Activated naive CD4-positive, alpha-beta T cell treated with anti-CD3 and anti-CD28 coated beads for 36 hours (primary cell): Measurements from ENCODE around the gene PALM3. TPM values are rescaled to one million over a fixed set of nuclear protein-coding genes. Genes with fewer than 3 reads are reported as not detected.

Source experiments
- CTCF ChIA-PET: fragments of 350-600 bp; sonication (Branson Sonifier 250); formaldehyde crosslinking; loops from one replicate; lab custom pipeline; 2021; ENCODE audit warnings: antibody characterized with exemption; lab: Charles Lee
- DNase-seq: peaks from one replicate; pipeline ENCODE4 v3.0.0-alpha.2; 2020
- H3K27ac Mint-ChIP-seq: one replicate; pipeline ENCODE4 v1.8.0; 2021; ENCODE audit warnings: mild to moderate bottlenecking, mixed read lengths
- H3K27me3 Mint-ChIP-seq: one replicate; pipeline ENCODE4 v1.8.0; 2021; ENCODE audit warnings: low read depth, mixed read lengths
- H3K36me3 Mint-ChIP-seq: one replicate; pipeline ENCODE4 v1.8.0; 2021; ENCODE audit warnings: low read depth, mixed read lengths
- H3K4me1 Mint-ChIP-seq: one replicate; pipeline ENCODE4 v1.8.0; 2021; ENCODE audit warnings: low read depth, mixed read lengths
- H3K4me3 Mint-ChIP-seq: one replicate; pipeline ENCODE4 v1.8.0; 2021; ENCODE audit warnings: mild to moderate bottlenecking, moderate library complexity, mixed read lengths
- H3K9me3 Mint-ChIP-seq: one replicate; pipeline ENCODE4 v1.8.0; 2021; ENCODE audit warnings: mixed read lengths
- intact Hi-C: fragments of 100-400 bp; cut with micrococcal nuclease; formaldehyde crosslinking; loops from one replicate; pipeline ENCODE4 v1.15.1; 2023
- total RNA-seq, 2 experiments: library from RNA; stranded (reverse); gene quantifications; one replicate each; pipeline ENCODE4 v1.2.3, GENCODE V29; 2021

Gene PALM3, protein sequence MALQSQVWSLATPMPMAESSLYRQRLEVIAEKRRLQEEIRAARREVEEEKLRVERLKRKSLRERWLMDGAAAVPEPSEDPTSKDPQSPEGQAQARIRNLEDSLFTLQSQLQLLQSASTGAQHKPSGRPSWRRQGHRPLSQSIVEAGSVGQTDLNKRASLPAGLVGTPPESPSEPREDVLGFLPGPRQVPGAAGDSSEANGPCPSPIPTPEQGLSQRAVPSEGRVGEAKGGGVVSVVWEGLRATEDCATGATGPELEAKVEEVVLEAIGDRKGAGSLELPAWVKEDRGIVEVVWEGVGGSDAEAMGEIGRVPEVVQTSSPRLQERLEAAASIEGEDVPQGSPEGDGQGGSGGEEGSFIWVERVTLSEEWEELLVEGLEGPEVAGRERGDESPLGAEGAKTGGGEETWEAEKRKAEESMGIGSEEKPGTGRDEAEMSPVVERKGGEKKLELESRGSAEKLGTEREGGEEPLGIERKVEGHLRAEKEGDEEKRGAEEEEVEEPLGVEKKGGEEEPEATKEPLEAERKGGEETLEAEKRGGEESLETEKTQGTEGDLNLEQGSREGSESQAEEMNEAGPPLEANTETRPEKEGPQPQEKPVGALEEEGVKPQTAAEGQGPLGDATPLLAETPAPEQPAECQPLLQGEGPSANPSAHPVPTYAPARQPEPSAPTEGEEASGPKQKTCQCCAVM
- not detected for total RNA-seq

DNA sequence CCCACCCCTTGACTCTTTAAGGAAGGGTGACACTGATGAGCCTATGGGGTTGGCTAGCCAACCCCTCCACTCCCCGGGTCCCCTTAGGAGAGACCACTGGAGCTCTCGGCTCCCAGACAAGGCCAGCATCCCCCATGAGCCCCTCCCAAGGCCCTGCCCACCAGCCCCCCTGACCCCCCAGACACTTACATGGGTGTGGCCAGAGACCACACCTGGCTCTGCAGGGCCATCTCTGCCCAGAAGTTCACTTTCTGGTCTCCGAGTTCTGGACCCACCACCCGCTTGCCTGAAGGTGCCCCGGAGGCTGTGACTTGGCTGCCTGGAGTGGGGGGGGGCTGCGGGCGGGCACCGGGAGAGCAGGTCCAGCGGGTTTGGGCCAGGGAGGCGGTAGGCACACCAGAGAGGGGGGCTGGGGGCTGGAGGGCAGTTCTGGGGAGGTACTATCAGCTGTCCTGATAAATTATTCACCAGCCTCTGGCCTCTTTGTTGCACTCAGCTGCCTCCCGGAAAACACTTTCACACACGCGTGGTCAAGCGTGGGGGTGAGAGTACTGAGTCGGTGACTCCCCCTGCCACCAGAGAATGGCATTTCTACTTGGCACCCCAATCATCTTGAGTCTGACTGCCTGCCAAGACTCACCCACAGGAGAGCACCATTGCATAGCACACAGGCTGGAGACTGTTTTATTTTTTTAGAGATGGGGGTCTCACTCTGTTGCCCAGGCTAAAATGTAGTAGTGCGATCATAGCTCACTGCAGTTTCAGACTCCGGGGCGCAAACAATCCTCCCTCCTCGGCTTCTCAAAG lies at the start of gene PALM3:
TSS of gene PALM3 (minus strand) at position 326 of the 807 bp plus-strand sequence. CDS start at position 230, 96 bp downstream.
- no peak for DNase-seq
- no peak within 1 kb of the TSS for H3K27ac Mint-ChIP-seq
- H3K9me3 Mint-ChIP-seq, result no peaks in the 10 kb centered on the region
- H3K27me3 Mint-ChIP-seq, result peaks cover 34% of the 10 kb centered on the region
- CTCF ChIA-PET, result interaction anchor here (1.2 kb wide), 1 partner anchor 10 kb away, joined by 3 read pairs; no protein-coding TSS in a partner anchor
- no peak within 1 kb of the TSS for H3K4me3 Mint-ChIP-seq
- H3K4me1 Mint-ChIP-seq, result peaks cover 17% of the 10 kb centered on the region
- intact Hi-C loops, result no loop called here
- no peaks in the 10 kb centered on the region for H3K36me3 Mint-ChIP-seq

DNA sequence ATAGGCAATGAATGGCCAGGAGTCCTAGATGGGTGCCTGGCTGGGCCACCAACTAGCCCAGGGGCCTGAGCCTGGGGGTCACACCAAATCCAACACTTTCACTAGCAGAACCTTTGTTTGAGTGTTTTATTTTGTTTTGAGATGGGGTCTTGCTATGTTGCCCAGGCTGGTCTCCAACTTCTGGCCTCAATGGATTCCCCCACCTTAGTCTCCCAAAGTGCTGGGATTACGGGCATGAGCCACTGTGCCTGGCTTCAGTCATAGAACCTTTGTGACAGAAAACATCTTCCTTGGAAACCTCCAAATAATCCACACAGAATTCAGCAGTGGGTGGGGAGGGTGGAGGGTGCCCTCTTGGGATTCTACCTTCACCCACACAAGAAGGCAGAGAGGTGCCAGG lies 49.6 kb upstream of the PALM3 start:
- no peaks in the 10 kb centered on the region for H3K27me3 Mint-ChIP-seq
- no peak for DNase-seq
- no peaks in the 10 kb centered on the region for H3K9me3 Mint-ChIP-seq
- H3K27ac Mint-ChIP-seq, result no peak overlapping the region
- H3K4me1 Mint-ChIP-seq, result peaks cover 40% of the 10 kb centered on the region
- intact Hi-C loops, result no loop called here
- H3K36me3 Mint-ChIP-seq, result no peaks in the 10 kb centered on the region
- H3K4me3 Mint-ChIP-seq, result no peak overlapping the region
- CTCF ChIA-PET, result interaction anchor here (1.5 kb wide), 1 partner anchor 12 kb away, joined by 4 read pairs; no protein-coding TSS in a partner anchor

DNA sequence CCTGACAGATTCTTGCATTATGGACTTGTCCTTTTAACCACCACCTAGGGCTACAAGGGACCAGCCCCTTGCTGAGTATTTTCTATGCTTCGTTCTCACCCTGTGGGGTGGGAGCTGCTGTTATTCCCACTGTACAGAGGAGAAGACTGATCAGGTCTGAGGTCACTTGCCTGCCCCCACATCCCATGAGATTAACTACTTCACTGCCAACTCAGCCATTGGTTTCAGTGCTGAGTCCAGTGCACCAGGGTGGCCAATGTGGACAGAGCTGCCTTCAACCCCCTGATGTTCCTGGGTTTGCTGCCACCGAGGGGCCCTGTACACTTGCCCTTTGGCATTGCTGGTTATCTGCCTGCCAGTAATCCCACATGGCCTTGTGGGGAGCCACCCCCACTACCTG lies 48.8 kb upstream of the PALM3 start:
- intact Hi-C loops, result no loop called here

DNA sequence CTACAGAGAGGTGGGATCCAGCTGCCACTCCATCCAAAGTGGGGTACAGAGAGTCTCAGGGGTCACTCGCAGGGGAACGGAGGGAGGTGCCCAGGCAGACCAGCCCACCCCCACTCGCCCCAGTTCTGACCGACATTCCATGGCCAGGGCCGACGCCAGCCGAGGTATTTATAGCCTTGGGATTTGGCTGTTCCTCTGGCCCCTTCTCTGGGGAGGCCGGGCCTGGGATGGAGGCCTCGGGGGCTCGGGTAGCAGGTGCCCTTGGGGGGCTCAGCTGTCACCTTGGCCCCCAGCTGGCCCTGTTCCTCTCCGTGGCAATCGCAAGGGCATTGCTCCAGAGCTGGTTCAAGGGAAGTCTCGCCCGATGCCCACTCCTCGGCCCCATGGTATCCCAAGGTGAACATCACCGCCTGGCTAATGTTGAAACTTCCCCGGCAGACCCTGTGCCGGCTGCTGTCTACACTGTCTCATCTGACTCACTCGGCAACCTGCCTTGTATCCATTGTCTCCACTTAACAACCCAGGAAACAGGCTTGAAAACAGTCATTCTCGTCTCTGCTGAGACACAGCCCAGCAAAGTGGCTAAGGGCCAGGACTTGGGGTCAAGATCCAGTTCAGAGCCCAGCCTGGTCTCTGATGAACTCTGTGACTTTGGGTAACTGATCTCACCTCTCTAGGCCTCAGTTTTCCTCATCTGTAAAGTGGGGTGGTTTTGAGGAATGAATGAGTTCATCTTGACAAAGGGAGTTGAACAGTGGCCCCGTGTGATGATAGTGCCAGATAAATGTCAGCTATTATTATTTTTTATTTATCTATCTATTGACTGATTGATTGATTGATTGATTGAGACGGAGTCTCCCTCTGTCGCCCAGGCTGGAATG lies 45.9 kb upstream of the PALM3 start:
- intact Hi-C loops, result no loop called here
- Mint-ChIP-seq H3K27ac (no peak overlapping the region), H3K36me3 (peaks cover 2% of the 10 kb centered on the region), H3K27me3 (no peaks in the 10 kb centered on the region), H3K4me1 (peaks cover 12% of the 10 kb centered on the region), H3K9me3 (no peaks in the 10 kb centered on the region), H3K4me3 (no peak overlapping the region)
- CTCF ChIA-PET, result interaction anchor here (0.6 to 1.6 kb wide), 3 partner anchors 15 to 246 kb away, joined by 4 to 7 read pairs (median 6); partner anchors contain the start of gene ASF1B
- no peak for DNase-seq

More for the DNA sequence above, 48.8 kb upstream of the PALM3 start:
- Mint-ChIP-seq H3K27ac (no peak overlapping the region), H3K36me3 (peaks cover 1% of the 10 kb centered on the region), H3K27me3 (no peaks in the 10 kb centered on the region), H3K9me3 (no peaks in the 10 kb centered on the region), H3K4me3 (no peak overlapping the region), H3K4me1 (peaks cover 31% of the 10 kb centered on the region)
- no peak for DNase-seq
- CTCF ChIA-PET, result interaction anchor here (1.2 kb wide), 1 partner anchor 62 kb away, joined by 3 read pairs; no protein-coding TSS in a partner anchor

DNA sequence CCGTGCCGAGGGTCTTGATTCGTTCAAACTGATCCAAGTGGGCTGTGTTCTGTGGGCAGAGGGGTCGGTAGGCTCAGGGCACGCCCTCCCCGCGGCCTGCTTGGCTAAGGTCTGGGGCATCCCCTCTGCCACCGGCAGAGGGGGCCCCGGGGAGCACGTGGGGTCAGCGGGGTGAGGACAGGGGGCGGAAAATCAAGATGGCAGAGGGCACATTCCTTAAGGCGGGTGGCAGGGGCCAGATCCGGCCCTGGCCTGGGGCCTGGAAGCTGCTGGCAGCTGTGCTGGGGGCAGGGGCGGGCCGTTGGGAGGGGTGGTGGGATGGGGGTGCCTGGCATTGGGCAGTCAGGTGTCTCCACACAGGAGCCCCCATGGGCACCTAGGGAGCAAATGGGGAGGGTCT lies 45.0 kb upstream of the PALM3 start:
- H3K27ac Mint-ChIP-seq, result no peak overlapping the region
- peaks cover 4% of the 10 kb centered on the region for H3K4me1 Mint-ChIP-seq
- intact Hi-C loops, result no loop called here
- no peaks in the 10 kb centered on the region for H3K27me3 Mint-ChIP-seq
- CTCF ChIA-PET, result interaction anchor here (1.6 kb wide), 1 partner anchor 30 kb away, joined by 6 read pairs; the partner anchor contains the start of gene ASF1B
- no peak overlapping the region for H3K4me3 Mint-ChIP-seq
- peaks cover 2% of the 10 kb centered on the region for H3K36me3 Mint-ChIP-seq
- no peaks in the 10 kb centered on the region for H3K9me3 Mint-ChIP-seq
- no peak for DNase-seq

DNA sequence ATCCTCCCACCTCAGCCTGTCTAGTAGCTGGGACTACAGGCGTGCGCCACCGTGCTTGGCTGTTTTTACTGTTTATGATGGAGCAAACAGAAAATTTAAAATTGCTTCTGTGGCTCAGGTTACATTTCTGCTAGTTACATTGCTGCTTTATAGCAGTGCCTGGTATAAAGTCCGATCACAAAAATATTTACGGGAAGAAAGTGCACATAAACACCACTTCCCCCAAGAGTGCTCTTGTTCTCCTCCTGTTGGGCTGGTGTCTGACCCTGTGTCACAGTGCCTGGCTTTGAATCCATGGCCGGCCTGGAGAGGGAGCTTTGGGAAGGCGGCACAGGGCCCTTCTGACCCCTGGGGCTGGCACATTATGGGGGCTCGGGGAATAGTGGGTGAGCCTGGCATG lies 43.8 kb upstream of the PALM3 start:
- no peak for DNase-seq
- H3K9me3 Mint-ChIP-seq, result no peaks in the 10 kb centered on the region
- CTCF ChIA-PET, result interaction anchor here (1.2 kb wide), 1 partner anchor 9 kb away, joined by 3 read pairs; no protein-coding TSS in a partner anchor
- no peaks in the 10 kb centered on the region for H3K27me3 Mint-ChIP-seq
- H3K36me3 Mint-ChIP-seq, result peaks cover 3% of the 10 kb centered on the region
- H3K4me1 Mint-ChIP-seq, result no peaks in the 10 kb centered on the region
- H3K4me3 Mint-ChIP-seq, result no peak overlapping the region
- H3K27ac Mint-ChIP-seq, result no peak overlapping the region
- intact Hi-C loops, result no loop called here

DNA sequence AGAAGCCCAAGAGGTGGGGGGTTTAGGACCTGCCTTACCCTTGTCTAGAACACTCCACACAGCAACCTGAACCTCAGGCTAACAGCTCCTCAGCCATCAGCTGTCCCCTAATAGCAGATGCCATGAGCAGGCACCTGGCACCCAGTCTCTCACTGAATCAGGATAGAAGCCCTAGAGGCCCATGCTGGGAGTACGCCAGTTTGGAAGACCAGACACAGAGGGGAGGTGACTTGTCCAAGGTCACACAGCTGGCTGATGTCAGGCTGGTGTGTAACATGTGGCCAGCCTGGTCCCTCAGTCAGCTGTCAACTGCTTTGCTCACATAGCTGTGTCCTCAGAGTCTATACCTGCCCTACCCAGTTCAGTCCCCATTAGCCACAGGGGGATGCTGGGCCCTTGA lies 41.4 kb upstream of the PALM3 start:
- no peak for DNase-seq
- CTCF ChIA-PET, result no interaction called here
- intact Hi-C loops, result no loop called here
- Mint-ChIP-seq H3K36me3 (peaks cover 4% of the 10 kb centered on the region), H3K4me3 (no peak overlapping the region), H3K4me1 (no peaks in the 10 kb centered on the region), H3K9me3 (no peaks in the 10 kb centered on the region), H3K27me3 (no peaks in the 10 kb centered on the region), H3K27ac (no peak overlapping the region)

DNA sequence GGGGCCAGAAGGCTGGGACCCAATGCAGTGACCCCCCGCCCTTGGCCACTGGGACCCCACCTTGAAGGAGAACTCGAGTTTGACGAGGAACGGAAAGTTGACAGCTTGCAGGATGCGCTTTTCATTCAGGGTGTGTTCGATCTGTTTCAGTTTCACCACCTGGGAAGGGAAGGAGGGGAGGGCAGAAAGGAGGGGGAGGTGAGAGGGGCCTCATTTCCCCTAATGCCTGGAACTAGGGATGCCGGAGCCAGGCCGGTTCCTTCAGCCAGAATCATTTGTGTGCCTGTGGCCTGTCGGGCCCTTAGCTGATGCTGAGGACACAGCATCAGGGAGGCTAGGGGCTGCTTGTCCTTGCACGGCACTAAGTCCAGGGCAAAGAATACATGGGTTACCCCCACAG lies 40.9 kb upstream of the PALM3 start:
- no peak for DNase-seq
- no peak overlapping the region for H3K4me3 Mint-ChIP-seq
- intact Hi-C loops, result no loop called here
- peaks cover 4% of the 10 kb centered on the region for H3K36me3 Mint-ChIP-seq
- H3K9me3 Mint-ChIP-seq, result no peaks in the 10 kb centered on the region
- CTCF ChIA-PET, result interaction anchor here (0.6 to 1.4 kb wide), 2 partner anchors 12 to 242 kb away, joined by 3 to 5 read pairs; no protein-coding TSS in a partner anchor
- H3K27me3 Mint-ChIP-seq, result no peaks in the 10 kb centered on the region
- no peaks in the 10 kb centered on the region for H3K4me1 Mint-ChIP-seq
- peak overlapping the region; percentile 13 for H3K27ac Mint-ChIP-seq

DNA sequence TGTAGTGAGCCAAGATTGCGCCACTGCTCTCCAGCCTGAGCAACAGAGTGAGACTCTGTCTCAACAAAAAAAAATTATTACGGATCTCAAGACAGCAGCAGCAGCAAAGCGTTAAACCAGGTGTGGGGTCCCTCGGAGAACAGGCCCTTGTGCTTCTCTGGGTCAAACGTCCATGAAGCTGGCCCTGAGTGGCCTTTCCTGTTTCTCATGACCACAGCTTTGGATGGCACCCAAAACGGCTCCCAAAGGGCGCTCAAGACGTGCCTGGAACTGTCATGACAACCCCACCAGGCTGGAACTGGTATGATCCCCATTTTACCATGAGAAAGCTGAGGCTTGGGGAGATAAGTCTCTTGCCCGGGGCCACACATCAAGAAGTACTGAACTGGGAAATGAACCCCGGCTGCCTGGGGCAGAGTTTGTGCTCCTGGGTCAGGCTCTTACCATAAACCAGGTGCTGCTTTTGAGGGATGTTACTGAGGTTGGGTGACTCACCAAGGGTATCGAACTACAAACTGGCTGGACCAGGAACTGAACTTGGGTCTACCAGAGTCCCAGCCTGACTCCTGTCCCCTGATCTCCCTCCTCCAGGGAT lies 40.3 kb upstream of the PALM3 start:
- intact Hi-C loops, result no loop called here
- H3K36me3 Mint-ChIP-seq, result peaks cover 4% of the 10 kb centered on the region
- no peaks in the 10 kb centered on the region for H3K27me3 Mint-ChIP-seq
- no peaks in the 10 kb centered on the region for H3K4me1 Mint-ChIP-seq
- CTCF ChIA-PET, result interaction anchor here (0.6 to 1.4 kb wide), 2 partner anchors 13 to 242 kb away, joined by 3 to 5 read pairs; no protein-coding TSS in a partner anchor
- DNase-seq, result no peak
- no peaks in the 10 kb centered on the region for H3K9me3 Mint-ChIP-seq
- H3K27ac Mint-ChIP-seq, result no peak overlapping the region
- H3K4me3 Mint-ChIP-seq, result no peak overlapping the region

DNA sequence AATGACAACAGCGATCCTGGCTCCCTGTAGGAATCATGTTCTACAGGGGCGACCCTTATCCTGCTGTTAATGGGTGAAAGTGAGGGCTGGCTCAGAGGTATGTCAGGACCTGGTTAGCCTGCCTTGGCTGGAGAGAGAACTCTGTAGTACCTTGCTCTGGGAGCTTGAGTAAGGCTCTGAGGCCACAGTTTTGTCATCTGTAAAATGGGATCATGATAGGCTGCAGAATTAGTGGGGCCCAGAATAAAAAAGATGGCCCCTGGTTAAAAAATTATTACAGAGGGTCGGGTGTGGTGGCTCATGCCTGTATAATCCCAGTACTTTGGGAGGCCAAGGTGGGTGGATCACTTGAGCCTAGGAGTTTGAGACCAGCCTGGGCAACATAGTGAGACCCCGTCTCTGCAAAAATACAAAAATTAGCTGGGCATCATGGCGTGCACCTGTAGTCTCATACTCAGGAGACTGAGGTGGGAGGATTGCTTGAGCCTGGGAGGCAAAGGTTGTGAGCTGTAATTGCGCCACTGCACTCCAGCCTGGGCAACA lies 39.2 kb upstream of the PALM3 start:
- Mint-ChIP-seq H3K4me3 (no peak overlapping the region), H3K36me3 (peaks cover 8% of the 10 kb centered on the region), H3K9me3 (no peaks in the 10 kb centered on the region), H3K27me3 (no peaks in the 10 kb centered on the region), H3K27ac (no peak overlapping the region), H3K4me1 (no peaks in the 10 kb centered on the region)
- intact Hi-C loops, result no loop called here
- CTCF ChIA-PET, result interaction anchor here (1.4 kb wide), 1 partner anchor 14 kb away, joined by 5 read pairs; no protein-coding TSS in a partner anchor
- DNase-seq, result no peak
